GM04503 (cell line): ENCODE data around the gene LARGE1.

Source experiments
- DNase-seq: peaks from one replicate; pipeline ENCODE4 v3.0.0-alpha.2; 2012; ENCODE audit warnings: low read depth

Gene LARGE1

GRCh38 chr22:33520904-33521780, 399.1 kb downstream of the LARGE1 start:
- DNase-seq, result no peak

DNA sequence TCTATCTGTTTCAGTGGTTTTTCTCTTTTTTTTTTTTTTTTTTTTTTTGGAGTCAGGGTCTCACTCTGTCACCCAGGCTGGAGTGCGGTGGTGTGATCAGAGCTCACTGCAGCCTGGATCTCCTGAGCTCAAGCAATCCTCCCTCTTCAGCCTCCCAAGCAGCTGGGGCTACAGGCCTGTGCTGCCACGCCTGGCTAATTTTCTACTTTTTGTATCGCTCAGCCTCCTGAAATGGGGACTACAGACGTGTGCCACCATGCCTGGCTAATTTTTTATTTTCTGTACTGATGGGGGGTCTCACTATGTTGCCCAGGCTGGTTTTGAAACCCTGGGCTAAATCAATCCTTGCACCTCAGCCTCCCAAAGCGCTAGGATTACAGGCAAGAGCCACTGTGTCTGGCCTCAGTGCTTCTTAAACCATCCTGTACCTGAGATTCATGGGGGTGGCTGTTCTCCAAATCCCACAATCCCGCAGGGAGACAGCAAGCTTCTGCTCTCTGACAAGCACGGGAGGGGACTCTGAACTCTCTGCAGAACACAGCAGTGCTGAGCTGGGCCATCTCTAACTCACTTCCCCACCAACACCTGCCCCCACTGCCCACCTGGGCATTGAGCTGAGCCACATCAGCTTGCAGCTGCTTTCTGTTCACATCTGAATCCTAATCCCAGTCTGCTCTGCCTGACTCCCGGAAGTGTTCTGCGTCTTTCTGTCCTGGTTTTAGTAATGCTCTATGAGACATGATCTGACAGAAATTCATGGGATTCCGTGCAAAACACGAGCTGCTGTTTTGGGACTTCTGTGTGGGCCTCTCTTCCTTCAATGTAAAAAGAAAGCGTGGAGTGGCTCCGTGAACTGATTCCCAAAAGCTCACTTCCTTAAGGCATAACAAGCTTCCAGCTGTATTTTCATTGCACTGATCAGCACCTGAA, 400.0 kb downstream of the LARGE1 start:
- no peak for DNase-seq

GRCh38 chr22:33519071-33519973, 401.0 kb downstream of the LARGE1 start:
- DNase-seq, result no peak

DNA sequence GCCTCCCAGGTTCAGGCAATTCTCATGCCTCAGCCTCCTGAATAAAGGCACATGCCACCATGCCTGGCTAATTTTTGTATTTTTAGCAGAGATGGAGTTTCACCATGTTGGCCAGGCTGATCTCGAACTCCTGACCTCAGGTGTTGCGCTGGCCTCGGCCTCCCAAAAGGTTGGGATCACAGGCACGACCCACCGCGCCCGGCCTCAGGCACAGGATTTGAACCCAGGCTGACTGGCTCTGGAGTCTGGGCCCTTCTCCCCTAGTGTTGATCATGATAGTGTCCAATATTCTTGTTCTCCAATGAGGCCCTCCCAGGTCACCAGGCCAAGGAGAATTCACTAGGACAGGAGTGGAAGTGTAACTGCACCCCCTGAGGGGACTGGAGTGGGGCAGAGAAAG, 401.9 kb downstream of the LARGE1 start:
- DNase-seq, result no peak

DNA sequence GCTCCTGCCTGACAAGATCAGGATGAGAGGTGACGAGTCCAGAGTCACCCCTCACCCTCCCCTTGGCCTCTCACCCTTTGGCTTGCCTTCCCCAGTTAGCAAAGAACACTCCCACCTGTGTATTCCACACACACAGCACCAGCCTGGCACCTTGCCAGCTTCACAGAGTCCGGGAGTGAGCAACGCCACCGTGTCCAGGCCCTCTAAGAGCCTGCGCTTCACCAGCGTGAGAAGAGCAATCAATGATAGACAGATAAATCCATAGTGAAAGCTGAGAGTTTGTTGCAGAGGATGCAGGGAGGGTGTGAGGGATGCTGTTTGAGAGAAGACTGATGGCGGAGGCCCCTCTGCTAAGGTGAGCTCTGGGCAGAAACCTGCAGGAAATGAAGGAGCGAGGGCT, 404.5 kb downstream of the LARGE1 start:
- no peak for DNase-seq

DNA sequence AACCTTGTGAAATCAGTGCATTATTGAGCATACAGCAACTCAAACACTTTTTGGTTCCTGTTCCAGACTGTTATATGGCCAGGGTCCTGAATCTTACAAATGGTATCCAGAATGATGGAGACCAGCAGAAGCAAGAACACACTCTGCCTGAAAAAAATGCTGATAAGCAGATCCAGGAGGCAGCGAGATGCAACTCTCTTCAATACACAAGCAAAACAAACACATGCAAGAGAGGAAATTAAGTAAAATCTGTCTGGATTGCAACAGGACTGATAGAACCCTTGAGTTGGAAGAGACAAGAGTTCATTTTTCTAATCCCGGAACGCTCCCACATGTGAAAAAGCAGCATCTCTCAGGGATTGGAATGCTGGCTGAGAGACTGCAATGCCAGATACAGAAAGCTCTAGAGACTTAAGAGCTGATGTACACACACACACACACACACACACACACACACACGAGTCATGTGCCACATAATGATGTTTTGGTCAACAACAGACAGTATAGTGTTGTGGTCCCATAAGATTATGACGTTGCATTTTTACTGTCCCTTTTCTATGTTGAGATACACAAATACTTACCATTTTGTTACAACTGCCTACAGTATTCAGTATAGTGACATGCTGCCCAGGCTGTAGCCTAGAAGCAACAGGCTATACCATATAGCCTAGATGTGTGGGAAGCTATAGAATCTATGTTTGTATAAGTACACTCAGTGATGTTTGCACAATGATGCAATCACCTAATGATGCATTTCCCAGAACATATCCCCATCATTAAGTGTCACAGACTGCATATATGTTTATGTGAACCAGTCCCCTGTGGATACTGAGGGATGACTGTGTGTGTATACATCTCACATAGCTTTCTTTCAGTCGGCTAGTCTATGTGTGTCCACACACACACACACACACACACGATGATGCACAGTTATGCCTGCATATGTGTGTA, 406.6 kb downstream of the LARGE1 start:
- no peak for DNase-seq

DNA sequence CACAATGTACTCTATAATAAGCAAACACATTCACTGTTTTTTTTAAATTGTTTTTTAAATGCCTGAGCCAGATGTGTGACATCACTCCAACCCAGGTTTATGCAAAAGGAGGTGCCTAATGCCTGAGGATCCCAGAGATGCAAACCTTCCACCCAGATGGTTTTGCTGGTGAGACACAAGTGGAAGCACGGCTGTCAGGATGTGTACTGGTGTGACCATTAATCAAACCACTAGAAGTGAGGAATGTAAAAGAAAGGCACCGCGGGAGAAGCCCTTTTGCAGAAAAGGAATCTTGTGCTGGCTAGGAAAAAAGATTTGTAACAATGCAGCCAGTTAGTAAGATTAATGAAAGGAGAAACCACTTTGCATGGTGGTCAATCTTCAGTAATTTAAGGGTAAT, 407.4 kb downstream of the LARGE1 start:
- no peak for DNase-seq

DNA sequence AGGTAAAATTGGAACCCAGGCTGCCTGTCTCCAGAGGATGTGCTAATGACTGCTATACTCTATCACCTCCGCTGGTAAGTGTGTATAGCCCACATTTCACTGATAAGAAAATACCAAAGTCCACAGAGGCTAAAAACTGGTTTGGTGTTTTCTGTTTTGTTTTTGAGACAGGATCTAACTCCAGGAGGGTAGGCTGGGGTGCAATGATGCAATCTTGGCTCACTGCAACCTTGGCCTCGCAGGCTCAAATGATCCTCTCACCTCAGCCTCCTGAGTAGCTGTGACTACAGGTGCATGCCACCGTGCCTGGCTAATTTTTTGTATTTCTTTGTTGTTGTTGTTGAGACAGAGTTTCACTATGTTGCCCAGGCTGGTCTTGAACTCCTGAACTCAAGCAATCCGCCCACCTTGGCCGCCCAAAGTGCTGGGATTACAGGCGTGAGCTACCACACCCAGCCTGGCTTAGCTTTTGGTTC, 409.8 kb downstream of the LARGE1 start:
- no peak for DNase-seq

DNA sequence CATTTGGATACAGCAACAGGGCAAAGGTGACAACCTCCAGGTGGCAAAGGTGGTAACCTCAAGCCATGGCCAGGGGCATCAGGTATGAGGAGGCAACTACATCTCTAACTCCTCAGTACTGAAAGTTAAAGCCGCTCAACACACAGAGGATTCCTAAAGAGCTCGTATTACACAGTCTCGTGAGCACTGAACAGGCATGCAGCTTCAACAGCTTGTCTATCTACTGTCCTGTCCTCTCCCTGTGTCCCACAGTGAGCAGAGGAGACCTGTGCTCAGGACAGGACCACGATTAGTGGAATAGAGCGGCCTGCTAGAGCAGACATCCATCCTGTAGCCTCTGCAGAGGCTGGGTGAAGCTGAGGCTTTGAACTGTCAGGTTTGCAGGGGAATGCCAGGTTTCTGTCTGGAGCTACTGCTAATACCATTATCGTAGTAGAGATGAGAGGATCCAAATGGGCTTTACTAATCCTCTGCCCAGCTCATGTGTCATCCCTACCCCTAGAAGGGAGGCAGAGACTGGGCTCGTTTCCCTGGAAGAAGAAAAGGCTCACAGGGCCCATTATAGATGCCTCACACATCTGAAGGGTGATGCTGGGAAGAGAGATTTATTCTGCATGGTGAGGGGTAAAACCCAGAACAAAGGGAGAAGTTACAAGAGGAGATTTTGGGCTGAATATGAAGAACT, 415.2 kb downstream of the LARGE1 start:
- no peak for DNase-seq

GRCh38 chr22:33496112-33496511, 424.2 kb downstream of the LARGE1 start:
- DNase-seq, result no peak

GRCh38 chr22:33493476-33494205, 426.6 kb downstream of the LARGE1 start:
- DNase-seq, result no peak

DNA sequence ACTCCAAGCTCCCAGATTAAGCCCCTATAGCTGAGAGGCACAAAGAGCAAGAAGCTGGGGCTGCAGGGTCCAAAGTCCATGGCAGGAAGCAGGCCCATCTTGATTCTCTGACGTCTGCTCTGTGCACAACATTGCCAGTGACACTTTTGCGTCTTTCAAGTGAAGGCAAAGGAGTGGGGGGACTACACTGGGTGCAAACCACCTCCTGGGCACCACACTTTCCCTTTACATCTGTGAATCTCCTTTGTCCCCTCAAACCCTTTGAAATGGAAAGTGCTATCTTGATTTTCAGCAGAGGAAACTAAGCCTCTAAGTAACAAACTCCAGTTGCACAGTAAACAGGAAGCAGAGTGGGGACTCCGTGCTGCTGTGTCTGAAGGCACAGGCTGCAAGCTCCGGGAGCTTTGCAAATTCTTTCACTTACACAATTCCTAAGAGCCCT, 428.0 kb downstream of the LARGE1 start:
- no peak for DNase-seq

GRCh38 chr22:33487041-33487716, 433.1 kb downstream of the LARGE1 start:
- DNase-seq, result no peak

- DNase-seq, result no peak
These were observed 438.7 kb downstream of the LARGE1 start for GRCh38 chr22:33481550-33481949.

DNA sequence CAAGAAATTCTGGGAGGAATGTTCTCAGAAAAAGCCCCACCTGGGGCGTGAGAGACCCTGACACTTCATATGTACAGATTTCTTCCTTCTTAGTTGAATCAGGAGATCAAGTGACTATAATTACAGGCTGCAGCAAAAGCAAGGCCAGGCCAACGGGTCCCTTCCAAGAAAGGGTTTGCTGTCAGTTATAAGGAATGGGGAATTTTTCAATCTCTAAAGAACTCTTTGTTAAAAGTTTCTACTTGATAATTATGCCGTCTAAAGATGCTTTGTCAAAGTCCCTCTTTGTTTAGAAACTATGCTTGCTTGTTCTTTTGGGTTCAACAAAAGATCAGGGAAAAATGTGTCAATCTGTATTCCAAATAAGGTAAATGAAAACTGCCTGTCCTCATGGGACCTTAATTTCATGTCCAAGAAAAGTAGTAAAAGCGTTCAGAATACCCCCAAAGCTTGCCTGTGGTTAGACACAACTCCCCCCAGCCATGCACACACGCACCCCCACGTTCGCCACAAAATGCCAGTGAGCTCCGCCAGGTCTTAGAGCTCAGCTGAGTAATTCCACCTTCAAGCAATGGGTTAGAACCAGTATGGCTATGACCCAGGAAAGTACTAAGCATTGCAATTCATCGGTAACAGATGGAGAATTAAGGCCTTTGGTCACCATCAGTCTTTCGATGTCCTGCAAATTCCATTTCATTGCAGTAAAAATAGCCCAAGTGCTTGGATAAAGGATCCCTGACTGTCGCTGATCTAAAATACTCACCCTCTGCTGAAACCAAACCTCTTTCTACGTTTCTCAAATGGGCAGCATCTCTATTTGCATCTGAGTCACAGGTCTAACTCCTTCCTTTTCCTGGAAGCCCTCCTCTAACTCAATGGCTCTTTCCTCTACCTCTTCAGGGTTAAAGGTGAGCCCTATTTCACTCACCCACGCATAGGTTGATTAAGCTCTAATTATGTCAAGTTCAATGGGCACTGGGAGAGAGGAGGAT, 442.9 kb downstream of the LARGE1 start:
- no peak for DNase-seq

DNA sequence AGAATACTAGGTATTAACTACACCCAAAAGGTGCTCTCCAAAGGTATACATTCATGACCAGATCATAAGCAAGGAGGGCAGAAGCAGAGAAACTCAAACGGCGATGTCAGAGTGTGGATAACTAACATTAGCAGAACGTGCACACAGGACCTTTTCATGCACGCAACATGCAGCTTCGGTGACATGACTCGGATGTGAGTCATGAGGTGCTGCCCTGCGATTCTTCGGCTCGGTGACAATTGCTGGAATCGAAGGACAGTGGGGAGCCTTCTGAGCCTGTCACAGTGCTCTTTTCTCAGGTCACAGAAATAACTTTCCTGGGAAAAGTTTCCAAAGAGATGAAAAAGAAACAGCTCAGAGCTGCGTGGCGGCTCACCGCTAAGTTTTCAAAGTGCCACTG, 443.6 kb downstream of the LARGE1 start:
- DNase-seq, result no peak

DNA sequence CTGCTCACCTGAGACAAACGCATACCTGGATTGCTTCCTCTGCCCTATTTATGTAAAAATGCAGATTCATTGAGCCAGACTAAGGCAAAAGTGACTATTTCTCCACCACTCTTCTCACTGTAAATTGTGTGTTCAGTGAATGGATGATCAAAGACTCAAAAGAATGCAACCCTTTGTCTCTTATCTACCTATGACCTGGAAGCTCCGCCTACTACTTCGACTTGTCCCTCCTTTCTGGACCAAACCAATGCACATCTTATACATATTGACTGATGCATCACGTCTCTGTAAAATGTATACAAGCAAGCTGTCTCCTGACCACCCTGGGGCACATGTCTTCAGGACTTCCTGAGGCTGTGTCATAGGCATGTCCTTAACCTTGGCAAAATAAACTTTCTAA, 444.1 kb downstream of the LARGE1 start:
- DNase-seq, result no peak
